ENCODE data around the gene C4BPA. TPM values are rescaled to one million over a fixed set of nuclear protein-coding genes. Genes with fewer than 3 reads are reported as not detected.

C4BPA gene
- total and polyA plus RNA-seq, 9 of the 15 experiments (the other 6 are each of a cell fraction or from before 2014, with no cell fraction given) = 0.04 to 0.22 (median 0.11) TPM; not detected in 3

DNA sequence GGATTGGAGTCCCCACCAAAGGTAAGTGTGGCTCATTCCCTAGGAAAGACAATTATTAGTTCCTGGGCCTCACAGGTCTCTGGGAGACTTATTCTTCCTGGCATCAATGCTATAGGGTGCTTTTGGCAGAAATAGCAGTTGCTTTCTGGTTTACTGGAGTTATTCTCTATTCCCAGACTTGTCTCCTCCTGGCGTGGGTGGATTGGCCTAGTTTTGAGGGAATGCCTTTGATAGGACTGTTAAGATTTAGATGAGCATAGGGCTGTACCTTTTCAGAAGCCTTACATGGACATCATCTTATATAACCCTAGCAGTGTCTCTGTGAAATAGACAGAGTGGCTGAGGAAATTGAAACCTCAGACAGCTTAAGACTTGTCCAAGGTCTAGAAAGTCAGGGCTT lies 42.0 kb upstream of the C4BPA start (continued):
- TF ChIP-seq HNRNPUL1 (IDR thresholded peaks at IDR 0.05; ENCODE audit: low read length) = no peak
- TF ChIP-seq, protein P1, sequence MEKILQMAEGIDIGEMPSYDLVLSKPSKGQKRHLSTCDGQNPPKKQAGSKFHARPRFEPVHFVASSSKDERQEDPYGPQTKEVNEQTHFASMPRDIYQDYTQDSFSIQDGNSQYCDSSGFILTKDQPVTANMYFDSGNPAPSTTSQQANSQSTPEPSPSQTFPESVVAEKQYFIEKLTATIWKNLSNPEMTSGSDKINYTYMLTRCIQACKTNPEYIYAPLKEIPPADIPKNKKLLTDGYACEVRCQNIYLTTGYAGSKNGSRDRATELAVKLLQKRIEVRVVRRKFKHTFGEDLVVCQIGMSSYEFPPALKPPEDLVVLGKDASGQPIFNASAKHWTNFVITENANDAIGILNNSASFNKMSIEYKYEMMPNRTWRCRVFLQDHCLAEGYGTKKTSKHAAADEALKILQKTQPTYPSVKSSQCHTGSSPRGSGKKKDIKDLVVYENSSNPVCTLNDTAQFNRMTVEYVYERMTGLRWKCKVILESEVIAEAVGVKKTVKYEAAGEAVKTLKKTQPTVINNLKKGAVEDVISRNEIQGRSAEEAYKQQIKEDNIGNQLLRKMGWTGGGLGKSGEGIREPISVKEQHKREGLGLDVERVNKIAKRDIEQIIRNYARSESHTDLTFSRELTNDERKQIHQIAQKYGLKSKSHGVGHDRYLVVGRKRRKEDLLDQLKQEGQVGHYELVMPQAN (IDR thresholded peaks at IDR 0.05; ENCODE audit: borderline replicate concordance) = no peak
- TF ChIP-seq ZNF76 (CRISPR knock-in tag; IDR thresholded peaks at IDR 0.05; ENCODE audit: borderline replicate concordance) = no peak
- TF ChIP-seq GABPB1 (CRISPR knock-in tag; IDR thresholded peaks at IDR 0.05) = no peak
- TF ChIP-seq L3MBTL2 (IDR thresholded peaks at IDR 0.05) = no peak

DNA sequence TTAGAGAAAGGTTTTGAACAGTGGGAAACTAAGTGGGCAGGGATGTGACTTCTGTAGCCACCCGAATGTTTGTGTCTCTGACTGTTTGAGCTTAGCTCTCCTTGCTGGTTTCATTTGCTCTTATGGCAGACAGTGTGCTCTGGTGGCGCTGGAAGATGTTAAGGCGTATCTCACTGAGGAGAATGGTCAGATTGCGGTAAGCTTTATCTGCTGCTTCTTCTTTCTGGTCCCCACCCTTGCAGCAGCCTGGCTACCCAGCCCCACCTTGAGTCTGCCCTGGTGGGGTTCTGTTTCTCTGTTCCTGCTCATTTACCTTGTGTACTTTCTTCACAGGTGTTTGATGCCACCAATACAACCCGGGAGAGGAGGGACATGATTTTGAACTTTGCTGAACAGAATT lies 41.0 kb upstream of the C4BPA start:
- Histone ChIP-seq H3K9me1 (ENCODE audit: control insufficient read depth, insufficient read depth, low read length) (peaks cover 5% of the 10 kb centered on the region), H3K79me2 (ENCODE audit: control insufficient read depth, insufficient read depth, low read length) (no peaks in the 10 kb centered on the region), H4K20me1 (replicated peaks; ENCODE audit: control insufficient read depth, insufficient read depth, low read length) (no peaks in the 10 kb centered on the region), H3K9me3 (replicated peaks; ENCODE audit: control insufficient read depth, insufficient read depth, low read depth, low read length) (no peaks in the 10 kb centered on the region), H3K4me1 (replicated peaks in 1 of 2; ENCODE audit: control insufficient read depth in 2 of 2, insufficient read depth in 2 of 2, low read length in 2 of 2) (no peaks in the 10 kb centered on the region; a peak in 2 of 5 replicates), H3K27me3 (ENCODE audit: control insufficient read depth in 2 of 2, insufficient read depth in 2 of 2, low read length in 2 of 2) (no peaks in the 10 kb centered on the region), H3K4me2 (ENCODE audit: insufficient read depth, low read length) (no peak overlapping the region), H2AFZ (ENCODE audit: low read depth, low read length) (no peak overlapping the region), H3K27ac (ENCODE audit: extremely low read depth, low read depth, low read length) (no peak overlapping the region), H3K4me3 (no peak overlapping the region), H3K36me3 (ENCODE audit: control insufficient read depth, insufficient read depth, low read length) (peaks cover 65% of the 10 kb centered on the region), H3K9ac (ENCODE audit: insufficient read depth in 1 of 2, low read depth in 2 of 2, low read length in 2 of 2) (no peak overlapping the region)
- ATAC-seq (no peak), DNase-seq (ENCODE audit: extremely low read depth in 1 of 4, low spot score in 3 of 4) (no peak), FAIRE-seq (no peak)
- intact Hi-C loops (cut with micrococcal nuclease) = no loop called here
- no peak for TF ChIP-seq MTA2 (IDR thresholded peaks at IDR 0.05; ENCODE audit: low read depth)
- no peak for TF ChIP-seq ZFP30 (CRISPR knock-in tag; IDR thresholded peaks at IDR 0.05; ENCODE audit: borderline replicate concordance)
- TF ChIP-seq DNMT1 (IDR thresholded peaks at IDR 0.05) = no peak
- TF ChIP-seq ETV1 (tag; conservative IDR thresholded peaks at IDR 0.05; ENCODE audit: low read depth) = no peak
- TF ChIP-seq, protein P2, sequence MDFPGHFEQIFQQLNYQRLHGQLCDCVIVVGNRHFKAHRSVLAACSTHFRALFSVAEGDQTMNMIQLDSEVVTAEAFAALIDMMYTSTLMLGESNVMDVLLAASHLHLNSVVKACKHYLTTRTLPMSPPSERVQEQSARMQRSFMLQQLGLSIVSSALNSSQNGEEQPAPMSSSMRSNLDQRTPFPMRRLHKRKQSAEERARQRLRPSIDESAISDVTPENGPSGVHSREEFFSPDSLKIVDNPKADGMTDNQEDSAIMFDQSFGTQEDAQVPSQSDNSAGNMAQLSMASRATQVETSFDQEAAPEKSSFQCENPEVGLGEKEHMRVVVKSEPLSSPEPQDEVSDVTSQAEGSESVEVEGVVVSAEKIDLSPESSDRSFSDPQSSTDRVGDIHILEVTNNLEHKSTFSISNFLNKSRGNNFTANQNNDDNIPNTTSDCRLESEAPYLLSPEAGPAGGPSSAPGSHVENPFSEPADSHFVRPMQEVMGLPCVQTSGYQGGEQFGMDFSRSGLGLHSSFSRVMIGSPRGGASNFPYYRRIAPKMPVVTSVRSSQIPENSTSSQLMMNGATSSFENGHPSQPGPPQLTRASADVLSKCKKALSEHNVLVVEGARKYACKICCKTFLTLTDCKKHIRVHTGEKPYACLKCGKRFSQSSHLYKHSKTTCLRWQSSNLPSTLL (IDR thresholded peaks at IDR 0.05) = no peak
- TF ChIP-seq NCOA4 (IDR thresholded peaks at IDR 0.05; ENCODE audit: partially characterized antibody) = no peak
- no peak for TF ChIP-seq SETDB1 (IDR thresholded peaks at IDR 0.05; ENCODE audit: low read length)
- TF ChIP-seq NFE2L1 (tag; IDR thresholded peaks at IDR 0.05; ENCODE audit: borderline replicate concordance, low read depth) = no peak
- no peak for TF ChIP-seq ELF2 (CRISPR knock-in tag; IDR thresholded peaks at IDR 0.05)
- TF ChIP-seq KAT8 (IDR thresholded peaks at IDR 0.05; ENCODE audit: low read depth) = no peak
- in situ Hi-C loops (cut with MboI) = no loop called here
- ChIA-PET POLR2A (interaction anchor here (0.6 to 2.8 kb wide), 3 partner anchors 10 to 503 kb away, joined by 3 to 9 read pairs (median 4); partner anchors contain the start of gene PFKFB2), CTCF (ENCODE audit: low intra/inter-chr PET ratio) (no interaction called here)
- no TSS peak for BruUV-seq (replicated peaks)
- 63% methylated on average over 5 of the region's 5 CpGs for WGBS (ENCODE audit: insufficient coverage, low coverage, missing lambda C conversion rate)

All from K562 (cell line).